HG02588 (cell line): ENCODE measurements around the gene VAPB.

ENCODE experiments used
- ATAC-seq: cut with Tn5 transposase; IDR thresholded peaks from one replicate; pipeline ENCODE4 v1.9.1; 2021; ENCODE audit warnings: mild to moderate bottlenecking, moderate library complexity; ENCODE audit not compliant: unreplicated experiment

VAPB gene

DNA sequence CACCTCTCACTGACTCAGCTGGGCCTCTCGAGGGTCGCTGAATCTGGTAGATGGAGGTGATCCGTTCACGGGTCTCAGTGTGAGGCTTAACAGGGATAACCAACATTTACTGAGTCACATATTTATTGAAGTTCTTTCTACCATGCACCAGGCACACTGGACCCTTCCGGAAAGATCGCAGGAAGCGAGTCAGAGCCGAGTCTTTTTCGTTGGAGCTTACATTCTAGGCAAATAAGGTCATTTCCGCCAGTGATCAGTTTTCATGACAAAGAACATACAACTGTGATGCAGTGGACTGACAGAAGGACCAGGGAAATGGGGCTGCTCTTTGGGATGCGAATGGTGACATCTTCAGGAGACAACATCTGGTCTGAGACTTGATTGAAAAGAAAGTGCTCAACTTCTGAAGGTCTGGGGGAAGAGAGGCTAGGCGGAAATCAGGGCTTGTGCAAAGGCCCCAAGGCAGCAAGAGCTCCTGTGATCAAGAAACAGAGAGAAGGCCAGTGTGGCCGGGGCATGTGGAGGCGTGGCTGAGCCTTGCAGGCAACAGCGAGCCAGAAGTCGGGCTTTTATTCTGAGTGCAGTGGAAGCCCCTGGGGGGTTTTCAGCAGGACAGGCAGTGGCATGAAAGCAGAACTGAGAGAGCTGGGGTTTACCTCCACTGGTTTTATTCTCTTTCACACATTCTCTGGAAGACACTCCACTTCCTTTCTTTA lies 69.5 kb downstream of the VAPB start:
- ATAC-seq: peak; percentile 96

DNA sequence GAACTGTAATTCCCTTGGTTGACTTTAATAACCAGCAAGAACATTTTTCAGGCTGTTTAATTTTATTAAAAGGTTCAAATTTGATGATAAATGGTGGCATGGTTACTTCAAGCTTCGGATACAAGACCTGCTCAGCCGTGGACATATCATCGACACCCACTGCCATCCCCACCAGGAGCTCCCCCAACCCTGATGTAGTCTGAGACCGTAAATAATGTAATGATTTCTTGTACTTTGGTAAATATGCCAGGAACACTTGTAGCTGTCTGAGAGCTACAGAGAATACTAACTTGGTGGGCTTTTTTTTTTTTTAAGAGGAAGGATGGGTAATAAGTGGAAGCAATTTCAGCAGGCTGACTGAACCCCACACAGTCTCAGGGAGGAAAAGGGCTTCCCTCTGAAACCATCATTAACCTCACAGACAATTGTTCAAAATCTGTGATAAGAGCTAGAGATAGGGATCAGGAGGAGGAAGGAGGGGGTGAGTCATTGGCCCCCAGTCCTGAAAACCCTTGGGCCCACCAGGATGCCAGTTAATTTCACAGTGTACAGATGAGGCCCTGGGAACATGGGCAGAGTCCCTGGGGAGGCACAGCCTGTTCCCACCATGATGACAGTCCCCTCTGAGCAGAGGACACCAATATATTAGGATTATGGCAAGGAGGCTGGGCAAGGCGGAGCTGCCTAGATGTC lies 70.2 kb downstream of the VAPB start:
- ATAC-seq: peak; percentile 8

DNA sequence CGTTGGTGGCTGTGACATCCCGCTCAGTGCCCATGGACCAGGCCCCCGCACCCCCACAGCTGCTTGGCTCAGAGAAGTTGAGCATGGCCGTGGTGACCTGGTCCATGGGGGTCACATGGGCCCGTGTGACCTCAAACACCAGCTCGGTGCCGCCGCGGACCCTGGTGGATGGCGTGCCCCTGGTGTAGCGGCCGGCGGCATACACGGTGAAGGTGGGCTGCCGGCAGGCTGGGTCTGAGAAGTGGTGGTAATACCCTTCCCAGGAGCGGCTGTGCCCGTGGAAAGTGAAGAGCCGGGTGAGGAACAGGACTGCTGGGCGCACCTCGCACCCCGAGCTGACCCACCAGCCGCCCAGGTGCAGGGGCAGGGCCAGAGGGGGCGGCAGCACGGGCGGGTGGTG lies 72.1 kb downstream of the VAPB start:
- ATAC-seq: no peak

DNA sequence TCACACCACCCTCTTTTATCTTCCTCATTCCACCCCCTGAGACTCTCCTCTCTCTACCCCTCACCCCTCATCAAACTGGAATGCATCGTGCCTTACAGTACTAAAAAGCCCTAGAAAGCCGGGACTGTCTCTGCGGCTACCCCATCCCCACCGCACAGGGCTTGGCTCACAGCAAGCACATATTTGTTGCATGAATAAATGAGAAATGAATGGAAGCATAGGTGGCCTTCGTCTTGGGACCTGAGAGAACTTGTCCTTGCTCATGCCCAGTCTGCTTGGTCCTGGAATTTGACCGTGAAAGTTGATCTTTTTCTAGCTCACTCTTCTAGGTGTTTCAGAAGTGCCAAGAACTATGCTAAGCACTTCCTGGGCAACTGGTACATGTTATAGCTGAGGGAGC lies 72.9 kb downstream of the VAPB start:
- ATAC-seq: no peak

DNA sequence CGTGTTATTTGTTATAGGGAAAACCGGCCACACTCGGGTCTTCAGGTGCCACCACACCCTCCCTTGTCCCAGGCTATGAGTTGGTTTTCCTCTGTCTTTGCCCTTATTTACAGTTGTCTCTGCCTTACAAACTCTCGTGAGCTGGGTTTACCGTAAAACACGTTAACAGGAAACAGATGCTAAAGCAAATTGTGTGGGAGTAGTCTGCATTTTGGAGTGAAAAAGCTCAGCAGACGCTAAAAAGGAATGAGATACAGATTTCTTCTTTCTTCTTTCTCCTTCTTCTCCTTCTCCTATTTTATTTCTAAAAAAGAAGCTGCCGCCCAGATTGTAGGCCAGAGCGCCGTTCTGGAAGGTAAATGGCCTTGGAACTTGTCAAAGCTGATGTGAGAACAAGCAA lies 74.2 kb downstream of the VAPB start:
- no peak for ATAC-seq

DNA sequence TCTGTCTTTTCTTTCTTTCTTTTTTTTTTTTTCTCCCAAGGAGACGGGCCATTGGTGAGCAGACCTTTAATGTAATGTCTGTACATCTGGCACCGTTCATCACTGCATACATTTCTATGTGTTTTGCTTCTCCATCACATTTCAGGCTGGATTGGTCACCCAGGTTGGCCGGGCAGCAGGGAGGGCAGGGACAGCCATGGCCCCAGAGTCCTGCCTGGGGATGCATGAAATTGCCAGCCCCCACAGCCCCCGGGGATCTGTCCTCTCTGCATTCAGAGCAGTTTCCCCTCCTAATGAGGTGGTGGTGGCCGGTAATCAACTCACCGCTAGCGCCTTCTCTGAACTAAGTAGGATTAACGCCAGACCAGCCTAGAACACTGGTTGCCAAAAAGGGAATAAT lies 75.8 kb downstream of the VAPB start:
- no peak for ATAC-seq

DNA sequence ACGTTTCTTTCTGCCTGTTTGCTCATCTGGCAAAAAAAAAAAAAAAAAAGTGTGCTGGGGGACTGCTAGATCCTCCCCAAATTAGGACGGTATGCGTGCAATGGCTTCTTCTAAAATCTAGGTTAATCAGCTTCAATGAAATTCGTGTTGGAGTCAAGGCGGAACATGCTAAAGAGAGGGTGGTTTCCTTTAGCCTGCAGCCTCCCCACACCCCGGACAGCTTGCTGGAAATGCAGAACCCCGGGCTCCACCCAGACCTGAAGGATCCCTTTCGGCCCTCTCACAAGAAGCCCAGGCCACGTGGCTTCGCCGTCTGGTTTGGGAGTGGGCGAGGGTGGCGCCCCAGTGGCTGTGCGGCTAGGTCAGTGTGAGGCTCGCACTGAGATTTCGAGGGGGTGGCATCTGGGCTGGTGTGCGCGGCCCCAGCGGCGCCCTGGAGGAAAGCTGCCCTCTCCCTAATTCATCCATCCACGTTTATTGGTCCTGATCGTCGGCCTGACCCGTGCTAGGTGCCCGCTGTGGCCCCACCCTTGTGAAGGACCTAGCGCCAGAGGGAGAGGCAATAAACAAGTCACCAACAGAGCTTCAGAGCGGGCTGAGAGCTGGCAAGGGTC lies 77.2 kb downstream of the VAPB start:
- ATAC-seq: no peak

DNA sequence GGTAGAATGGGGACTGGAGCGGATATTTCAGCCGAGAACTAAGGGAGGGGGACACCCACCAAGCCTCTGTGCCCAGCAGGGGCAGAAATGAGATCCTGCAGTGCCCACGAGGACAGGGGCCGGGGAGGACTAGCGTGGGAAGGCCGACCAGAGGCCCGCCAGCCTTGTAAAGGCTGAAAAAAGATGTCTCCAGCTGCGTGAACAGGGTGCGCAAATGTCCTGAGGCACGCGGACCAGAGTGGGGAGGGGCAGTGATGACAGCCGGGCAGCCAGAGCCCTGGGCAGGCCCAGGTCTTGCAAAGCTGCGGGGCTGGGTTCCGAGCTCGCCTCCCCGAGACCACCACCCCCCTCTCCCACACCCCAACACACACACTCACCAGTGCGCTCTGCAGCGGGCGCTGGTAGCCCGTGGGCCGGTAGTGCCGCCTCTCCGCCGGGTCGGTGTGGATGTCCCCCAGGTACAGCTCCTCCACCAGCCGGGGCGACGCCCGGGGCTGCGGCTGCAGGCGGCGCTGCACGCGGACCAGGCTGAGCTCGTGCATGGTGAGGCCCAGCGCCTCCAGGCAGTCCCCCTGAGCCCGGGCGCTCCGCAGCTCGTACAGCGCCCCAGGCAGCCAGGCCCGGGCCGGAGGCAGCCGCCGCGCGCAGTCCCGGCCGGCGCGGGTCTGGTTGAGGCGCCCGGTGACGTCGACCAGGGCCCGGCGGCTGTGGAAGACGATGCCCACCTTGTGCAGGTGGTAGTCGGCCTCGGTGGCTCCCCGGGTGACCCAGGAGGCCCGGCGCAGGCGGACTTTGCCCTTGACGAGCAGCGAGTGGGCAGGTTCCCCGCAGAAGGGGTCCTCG lies 77.9 kb downstream of the VAPB start:
- no peak for ATAC-seq

DNA sequence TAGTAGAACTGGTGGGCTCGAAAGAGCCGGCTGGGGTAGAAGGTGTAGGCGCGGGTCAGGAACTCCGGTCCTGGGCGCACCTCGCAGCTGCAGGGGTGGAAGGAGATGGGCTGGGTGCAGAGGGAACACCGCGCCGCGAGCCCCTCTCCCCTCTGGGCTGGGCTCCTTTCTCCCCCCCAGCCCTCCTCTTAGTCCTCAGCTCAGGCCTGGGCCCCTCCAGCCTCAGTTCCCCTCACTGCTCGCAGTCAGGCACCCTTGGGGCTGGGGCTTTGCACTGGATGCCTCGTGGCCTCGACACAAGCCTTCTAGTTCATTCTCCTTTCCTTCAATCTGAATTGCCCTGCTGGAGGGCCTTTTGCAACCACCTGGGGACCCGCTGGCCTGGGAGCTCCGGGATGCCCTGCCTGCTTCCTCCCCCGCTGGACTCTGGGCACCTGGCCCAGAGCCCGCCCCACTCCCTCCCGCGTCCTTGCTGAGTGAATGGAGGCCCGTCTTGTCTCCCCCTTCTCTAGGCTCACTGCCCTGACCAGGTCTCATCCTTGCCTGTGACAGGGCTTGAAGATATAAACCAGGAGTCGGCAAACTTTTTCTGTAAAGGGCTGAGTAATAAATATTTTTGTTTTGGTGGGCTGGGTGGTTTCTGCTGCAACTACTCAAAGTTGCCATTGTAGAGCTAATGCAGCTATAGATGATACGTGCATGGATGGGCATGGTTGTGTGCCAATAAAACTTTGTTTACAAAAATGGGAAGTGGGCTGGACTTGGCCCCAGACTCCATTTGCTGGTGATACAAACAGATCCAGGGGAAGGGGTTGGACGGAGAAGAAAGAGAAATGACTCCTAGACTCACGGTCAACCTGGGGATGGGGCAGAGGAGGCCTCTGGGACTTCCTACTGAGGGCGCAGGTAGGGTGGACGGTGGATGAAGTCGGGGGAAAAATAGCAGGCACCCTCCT lies 78.8 kb downstream of the VAPB start:
- ATAC-seq: no peak

DNA sequence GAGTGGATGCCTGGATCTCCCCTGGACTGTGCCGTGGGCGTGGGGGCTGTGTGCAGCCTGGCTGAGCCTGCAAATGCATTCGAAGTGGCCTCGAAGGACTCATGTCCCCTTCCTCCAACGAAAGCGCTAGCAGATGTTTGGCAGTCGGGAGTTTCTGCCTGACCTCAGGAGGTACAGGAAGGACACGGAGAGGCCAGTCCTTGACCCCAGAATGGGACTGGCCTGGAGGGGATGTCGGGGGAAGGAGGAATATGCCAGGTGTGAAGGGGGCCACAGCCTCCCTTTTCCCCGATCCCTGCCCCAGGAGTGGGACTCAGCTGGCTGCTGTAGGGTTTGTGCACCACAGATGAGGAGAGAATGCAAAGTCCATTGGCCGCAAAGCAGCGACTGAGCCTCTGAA lies 80.6 kb downstream of the VAPB start:
- no peak for ATAC-seq

DNA sequence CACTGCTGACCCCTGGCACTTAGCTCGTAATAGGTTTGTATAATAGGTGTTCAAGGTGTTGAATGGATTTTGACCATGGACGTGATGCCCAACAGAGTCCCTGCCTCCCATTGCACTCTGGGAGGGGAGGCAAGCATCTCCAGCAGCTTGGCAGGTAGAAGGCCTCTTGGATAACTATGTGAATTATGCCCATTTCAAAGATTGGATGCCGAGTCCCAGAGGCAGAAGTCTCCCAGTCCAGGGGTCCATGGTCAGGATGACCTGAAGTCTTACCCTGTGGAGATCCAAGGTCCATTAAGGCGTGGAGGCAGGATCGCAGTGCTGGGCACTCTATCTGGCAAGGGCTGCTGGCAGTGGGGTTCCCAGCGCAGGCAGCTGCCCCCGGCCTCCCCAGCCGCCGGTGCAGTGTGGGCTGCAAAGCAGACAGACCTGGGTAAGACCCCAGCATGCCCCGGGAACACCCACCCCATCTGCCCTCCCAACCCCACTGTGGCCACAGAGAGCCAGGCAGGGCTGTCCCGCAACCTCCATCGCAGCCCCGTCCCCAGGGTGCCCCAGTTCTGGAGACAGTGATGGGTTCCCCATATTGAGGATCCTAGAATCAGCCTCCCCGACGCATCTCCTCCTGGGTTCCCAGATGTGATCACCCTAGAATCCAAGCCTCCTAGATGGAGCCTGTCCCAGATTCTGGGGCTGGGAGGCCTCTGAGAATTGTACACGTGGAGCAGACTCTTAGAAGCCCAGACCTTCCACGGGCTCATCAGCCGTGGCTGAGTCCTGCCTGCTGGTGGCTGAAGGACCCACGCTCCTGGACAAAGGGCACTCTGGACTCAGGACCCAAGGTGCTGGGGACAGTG lies 81.5 kb downstream of the VAPB start:
- no peak for ATAC-seq

DNA sequence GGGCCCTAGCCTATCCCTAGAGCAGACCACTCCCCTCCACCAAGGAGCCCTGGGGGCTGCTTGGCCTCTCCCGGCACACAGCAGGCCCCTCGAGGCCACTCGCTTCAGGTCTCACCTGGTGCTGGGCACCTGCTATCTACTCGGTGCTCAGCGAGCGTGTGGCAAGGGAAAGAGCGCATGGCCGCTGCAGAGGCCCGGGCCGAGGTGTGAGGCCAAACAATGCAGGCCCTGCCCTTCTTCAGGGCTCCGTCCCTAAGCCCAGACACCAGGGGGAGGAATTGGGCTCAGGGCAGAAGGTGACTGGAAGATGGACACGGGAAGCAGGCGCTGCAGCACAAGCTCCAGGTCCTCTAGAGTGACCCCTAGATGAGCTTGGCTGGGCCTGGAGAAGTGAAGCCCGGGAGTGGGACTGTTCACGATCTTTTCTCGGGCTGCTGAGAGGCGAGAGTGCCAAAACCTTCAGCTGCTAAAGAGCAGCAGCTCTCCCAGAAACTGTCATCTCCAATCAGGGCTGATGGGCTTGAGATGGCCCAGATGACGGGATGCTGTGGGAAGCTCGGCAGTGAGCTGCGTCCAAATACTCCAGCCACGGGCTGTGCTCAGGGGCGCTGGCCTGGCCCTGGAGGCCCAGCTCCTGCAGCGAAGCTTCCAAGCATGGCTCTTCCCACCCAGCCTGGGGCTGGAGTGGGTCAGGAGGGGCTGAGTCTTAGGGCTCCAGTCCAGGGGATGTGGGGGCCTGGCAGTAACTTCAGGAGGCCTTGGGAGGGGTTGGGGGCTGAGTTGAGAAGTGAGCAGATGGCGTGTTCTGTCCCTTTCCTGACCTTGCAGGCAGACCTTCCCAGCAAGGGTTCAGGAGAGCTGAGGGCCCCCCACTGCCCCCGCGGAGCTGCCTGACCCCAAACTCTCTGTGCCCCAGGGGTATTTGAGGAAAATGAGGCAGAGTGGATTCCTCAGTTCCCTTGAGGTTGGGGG lies 82.5 kb downstream of the VAPB start:
- no peak for ATAC-seq

DNA sequence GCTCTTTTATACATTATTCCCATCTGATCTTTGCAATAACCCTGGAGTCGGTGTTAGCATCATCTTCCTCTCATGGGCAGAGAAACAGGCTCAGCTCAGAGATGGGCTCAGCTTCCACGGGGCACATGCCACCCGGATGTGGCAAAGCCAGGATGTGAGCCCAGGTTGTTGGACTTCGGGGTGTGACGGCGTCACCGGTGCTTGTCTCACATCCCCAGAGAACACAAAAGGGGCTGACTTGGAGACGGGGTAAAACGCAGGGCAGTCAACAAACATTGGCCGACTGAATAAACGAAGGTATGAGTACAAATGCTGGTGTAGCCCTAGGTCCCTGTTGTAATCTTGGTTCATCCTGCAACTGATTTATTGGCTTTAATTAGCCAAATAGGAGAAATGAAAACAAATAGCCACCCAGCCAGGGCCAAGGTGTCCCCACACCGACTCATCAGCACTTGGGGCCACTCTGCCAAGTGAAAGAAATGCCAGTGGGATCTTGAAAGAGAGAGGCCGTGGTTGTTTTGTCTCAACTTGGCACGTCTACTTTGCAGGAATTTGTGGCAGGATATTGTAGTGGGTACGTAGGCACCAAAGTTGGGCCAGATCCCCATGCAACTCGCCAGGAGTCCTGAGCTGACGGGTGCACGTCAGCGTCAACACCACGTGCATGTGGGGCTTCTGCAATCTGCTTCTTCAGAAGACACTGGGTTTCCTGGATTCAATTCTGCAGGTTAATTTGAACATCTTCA lies 83.4 kb downstream of the VAPB start:
- ATAC-seq: no peak

DNA sequence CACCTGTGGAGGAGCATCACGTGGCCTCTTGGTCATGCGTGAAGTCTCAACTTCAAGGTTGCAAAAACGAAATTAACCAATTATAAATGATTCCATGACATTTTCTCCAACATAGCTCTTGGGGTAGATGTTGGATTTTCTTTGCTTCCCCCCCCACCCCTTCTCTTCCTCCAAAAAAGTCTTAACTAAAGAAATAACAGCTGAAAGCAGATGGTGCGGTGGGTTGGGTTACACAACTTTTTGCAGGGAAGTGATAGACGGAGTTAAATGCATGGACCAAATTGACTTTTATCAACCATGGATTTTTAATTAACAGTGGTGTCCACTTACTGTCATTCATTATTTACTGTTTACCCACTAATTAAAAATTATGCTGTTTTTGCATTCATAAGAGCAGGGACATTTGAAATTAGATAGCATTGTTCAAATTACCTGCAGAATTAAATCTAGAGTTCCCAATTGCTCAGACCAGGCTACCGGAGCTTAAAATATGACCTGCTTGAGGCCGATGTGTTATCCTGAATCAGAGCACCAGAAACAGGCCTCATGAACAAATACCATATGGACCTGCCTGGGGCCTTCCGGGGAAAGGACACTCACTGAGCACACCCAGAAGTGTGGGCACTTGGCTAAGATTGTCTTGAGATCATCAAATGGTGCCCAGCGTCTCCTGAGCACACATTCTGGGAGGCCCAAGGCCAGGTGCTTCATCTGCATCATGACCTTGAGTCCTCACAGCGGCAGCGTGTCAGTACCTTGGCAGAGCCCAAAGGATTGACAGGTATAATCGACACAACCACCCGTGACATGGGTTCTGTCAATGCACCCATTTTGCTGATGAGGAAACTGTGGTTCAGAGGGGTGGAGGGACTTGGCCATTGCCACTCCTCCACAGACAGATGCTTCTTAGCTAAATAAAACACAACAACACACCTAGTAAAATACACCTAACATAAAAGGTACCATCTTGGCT lies 84.7 kb downstream of the VAPB start:
- no peak for ATAC-seq

DNA sequence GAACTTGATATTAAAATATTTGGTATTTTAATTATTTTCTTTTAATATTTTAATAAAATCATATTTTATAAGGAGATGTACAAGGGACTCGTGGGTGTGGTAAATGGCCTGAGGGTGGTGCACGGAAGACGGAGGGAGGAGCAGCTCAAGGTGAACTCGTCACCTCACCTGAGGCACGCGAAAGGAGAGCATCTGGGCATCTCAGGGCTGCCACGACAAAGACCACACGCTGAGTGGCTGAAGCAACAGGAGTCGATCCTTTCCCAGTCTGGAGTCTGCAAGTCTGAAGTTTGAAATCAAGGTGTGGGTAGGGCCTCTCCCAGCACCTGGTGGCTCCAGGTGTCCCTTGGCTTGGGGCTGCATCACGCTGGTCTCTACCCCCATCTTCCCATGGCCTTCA lies 86.4 kb downstream of the VAPB start:
- no peak for ATAC-seq

DNA sequence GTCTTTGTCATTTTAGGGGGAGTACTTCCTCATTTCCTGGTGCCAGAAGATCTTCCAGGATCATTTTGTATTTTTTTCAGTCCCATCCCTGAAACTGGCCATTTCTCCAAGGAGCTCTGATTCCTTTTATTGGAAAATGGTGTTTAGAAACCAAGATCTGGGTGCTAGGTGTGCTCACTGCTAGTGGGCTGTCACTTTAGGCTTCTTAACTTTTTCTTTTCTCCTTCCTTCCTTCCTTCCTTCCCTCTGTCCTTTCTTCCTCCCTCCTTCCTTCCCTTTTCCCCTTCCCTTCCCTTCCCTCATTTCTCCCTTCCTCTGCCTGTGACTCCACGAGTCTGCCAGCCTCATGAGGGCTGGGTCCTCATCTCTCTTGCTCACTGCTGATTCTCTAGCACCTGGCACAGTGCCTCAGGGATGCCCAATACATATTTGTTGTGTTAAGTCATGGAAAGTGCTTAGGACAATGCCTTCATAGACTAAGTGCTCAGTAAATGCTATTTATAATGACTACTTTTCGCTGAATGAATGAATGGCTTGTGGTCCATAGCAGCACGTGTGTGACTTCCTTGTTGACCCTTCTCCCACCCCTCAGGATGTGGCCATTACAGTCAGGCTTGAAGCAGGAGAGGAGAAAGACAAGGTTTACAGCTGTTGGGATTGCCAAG lies 89.2 kb downstream of the VAPB start:
- no peak for ATAC-seq
